Hepatocyte (in vitro differentiated cells): Measurements from ENCODE around the gene MACROD2.

Experiments used
- CTCF ChIP-seq: fragments of 200-600 bp; sonication (generic); IDR thresholded peaks from 2 replicates; pipeline ENCODE4 v1.5.1; 2016; ENCODE audit warnings: antibody characterized with exemption, mild to moderate bottlenecking; ENCODE audit not compliant: poor library complexity
- EZH2 ChIP-seq: fragments of 200-600 bp; sonication (generic); IDR thresholded peaks from 2 replicates; pipeline ENCODE4 v1.6.1; 2016; ENCODE audit warnings: antibody characterized with exemption, mild to moderate bottlenecking, borderline replicate concordance
- EZH2phosphoT487 ChIP-seq: fragments of 200-600 bp; sonication (generic); IDR thresholded peaks from one replicate; pipeline ENCODE4 v1.6.1; 2018; ENCODE audit warnings: antibody characterized with exemption, mild to moderate bottlenecking, low read depth, moderate library complexity; ENCODE audit not compliant: unreplicated experiment, severe bottlenecking

DNA sequence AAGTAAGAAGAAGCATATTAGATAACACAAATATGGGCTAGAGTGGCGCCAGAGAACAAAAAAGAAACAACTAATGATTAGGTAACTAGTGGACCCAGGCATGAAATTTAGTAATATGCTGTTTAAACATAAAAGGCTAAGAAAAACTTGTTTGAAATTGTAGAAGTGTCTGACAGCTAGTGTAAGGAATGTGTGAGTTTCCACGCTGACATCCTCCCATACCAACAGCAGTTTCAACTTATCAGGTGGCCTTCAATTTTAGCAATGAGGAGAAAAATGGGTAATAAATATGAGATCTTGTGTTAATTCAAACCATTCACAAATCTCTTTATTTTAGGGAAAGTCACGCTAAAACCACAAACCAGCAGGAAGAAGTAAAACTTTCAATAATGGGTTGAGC lies 782.3 kb downstream of the MACROD2 start:
- TF ChIP-seq CTCF (no peak), EZH2phosphoT487 (no peak), EZH2 (no peak)
